H9 (cell line): ENCODE data around the gene TSG101. TPM values are rescaled to one million over a fixed set of nuclear protein-coding genes. Genes with fewer than 3 reads are reported as not detected.

ENCODE experiments used
- DNase-seq: peaks from one replicate; pipeline ENCODE4 v3.0.0-alpha.2; 2017
- H2AFZ ChIP-seq: one replicate; pipeline ENCODE4 v1.6.1; 2013; ENCODE audit warnings: mild to moderate bottlenecking, low read length, control low read depth, moderate library complexity
- H2AK5ac ChIP-seq: 2 replicates; pipeline ENCODE4 v1.6.1; 2013; ENCODE audit warnings: low read length, control low read depth, mixed read lengths; ENCODE audit not compliant: insufficient read length
- H2BK120ac ChIP-seq: one replicate; pipeline ENCODE4 v1.6.1; 2013; ENCODE audit warnings: low read depth, mild to moderate bottlenecking, low read length, control low read depth, inconsistent platforms; ENCODE audit not compliant: poor library complexity, severe bottlenecking
- H2BK12ac ChIP-seq: 2 replicates; pipeline ENCODE4 v1.6.1; 2013; ENCODE audit warnings: low read length, control low read depth, mixed read lengths, low read depth; ENCODE audit not compliant: insufficient read length
- H2BK15ac ChIP-seq: 2 replicates; pipeline ENCODE4 v1.6.1; 2013; ENCODE audit warnings: low read depth, low read length, control low read depth
- H2BK20ac ChIP-seq: one replicate; pipeline ENCODE4 v1.6.1; 2013; ENCODE audit warnings: low read depth, mild to moderate bottlenecking, low read length, control low read depth, inconsistent platforms; ENCODE audit not compliant: poor library complexity, severe bottlenecking
- H2BK5ac ChIP-seq: 2 replicates; pipeline ENCODE4 v1.6.1; 2013; ENCODE audit warnings: low read length, control low read depth, mixed read lengths; ENCODE audit not compliant: insufficient read length
- H3K14ac ChIP-seq: 2 replicates; pipeline ENCODE4 v1.6.1; 2013; ENCODE audit warnings: low read length, control low read depth; ENCODE audit not compliant: insufficient read depth
- H3K18ac ChIP-seq: 2 replicates; pipeline ENCODE4 v1.6.1; 2013; ENCODE audit warnings: low read depth, mild to moderate bottlenecking, mixed read lengths, low read length, control low read depth; ENCODE audit not compliant: insufficient read length
- H3K23ac ChIP-seq: 2 replicates; pipeline ENCODE4 v1.6.1; 2013; ENCODE audit warnings: low read length, control low read depth, mixed read lengths, low read depth; ENCODE audit not compliant: insufficient read length
- H3K23me2 ChIP-seq: 2 replicates; pipeline ENCODE4 v1.6.1; 2013; ENCODE audit warnings: low read depth, mild to moderate bottlenecking, mixed read lengths, low read length, control low read depth; ENCODE audit not compliant: insufficient read length, poor library complexity, severe bottlenecking
- H3K27ac ChIP-seq: 2 replicates; pipeline ENCODE4 v1.5.1; 2013; ENCODE audit warnings: low read length, control low read depth, mixed read lengths, low read depth; ENCODE audit not compliant: insufficient read length
- H3K27me3 ChIP-seq: 2 replicates; pipeline ENCODE4 v1.6.1; 2013; ENCODE audit warnings: low read length, control low read depth, inconsistent platforms; ENCODE audit not compliant: insufficient read depth
- H3K4ac ChIP-seq: 2 replicates; pipeline ENCODE4 v1.6.1; 2013; ENCODE audit warnings: low read depth, mild to moderate bottlenecking, control low read depth, inconsistent platforms, low read length, moderate library complexity
- H3K4me1 ChIP-seq: 2 replicates; pipeline ENCODE4 v1.6.1; 2013; ENCODE audit warnings: low read length, control low read depth, inconsistent platforms; ENCODE audit not compliant: insufficient read depth
- H3K4me2 ChIP-seq: 2 replicates; pipeline ENCODE4 v1.6.1; 2013; ENCODE audit warnings: low read length, control low read depth, mixed read lengths; ENCODE audit not compliant: insufficient read length, insufficient read depth
- H3K56ac ChIP-seq: 2 replicates; pipeline ENCODE4 v1.6.1; 2013; ENCODE audit warnings: low read depth, mild to moderate bottlenecking, mixed read lengths, low read length, control low read depth; ENCODE audit not compliant: insufficient read length
- H3K79me1 ChIP-seq: 2 replicates; pipeline ENCODE4 v1.6.1; 2013; ENCODE audit warnings: low read depth, mild to moderate bottlenecking, moderate library complexity, low read length, control low read depth, inconsistent platforms; ENCODE audit not compliant: insufficient read depth, poor library complexity, severe bottlenecking
- H3K79me2 ChIP-seq: 2 replicates; pipeline ENCODE4 v1.6.1; 2013; ENCODE audit warnings: low read length, control low read depth, inconsistent platforms; ENCODE audit not compliant: insufficient read depth
- H3K9ac ChIP-seq: 2 replicates; pipeline ENCODE4 v1.6.1; 2013; ENCODE audit warnings: low read length, control low read depth, mixed read lengths; ENCODE audit not compliant: insufficient read length; ENCODE audit errors: extremely low read depth
- H3K9me3 ChIP-seq: one replicate; pipeline ENCODE4 v1.6.1; 2013; ENCODE audit warnings: low read depth, low read length, inconsistent platforms; ENCODE audit not compliant: control insufficient read depth
- H3T11ph ChIP-seq: one replicate; pipeline ENCODE4 v1.6.1; 2013; ENCODE audit warnings: mild to moderate bottlenecking, low read length, control low read depth, inconsistent platforms
- H4K20me1 ChIP-seq: one replicate; pipeline ENCODE4 v1.6.1; 2013; ENCODE audit not compliant: control insufficient read depth, insufficient read length, insufficient read depth
- H4K5ac ChIP-seq: 2 replicates; pipeline ENCODE4 v1.6.1; 2013; ENCODE audit warnings: low read depth, mild to moderate bottlenecking, mixed read lengths, low read length, control low read depth; ENCODE audit not compliant: insufficient read length
- H4K8ac ChIP-seq: replicated peaks from 2 replicates; pipeline ENCODE4 v1.6.1; 2013; ENCODE audit warnings: low read length, control low read depth, mixed read lengths, low read depth; ENCODE audit not compliant: insufficient read length
- H4K91ac ChIP-seq: 2 replicates; pipeline ENCODE4 v1.6.1; 2013; ENCODE audit warnings: low read depth, mild to moderate bottlenecking, moderate library complexity, mixed read lengths, low read length, control low read depth; ENCODE audit not compliant: insufficient read length
- H3K27ac Mint-ChIP-seq, 3 experiments: 2 replicates in 2 of 3; 3 replicates in 1 of 3; pipeline ENCODE4 v1.8.0; 2020 to 2021; ENCODE audit warnings: mixed read lengths in 3 of 3, mild to moderate bottlenecking in 1 of 3, moderate library complexity in 1 of 3
- H3K27me3 Mint-ChIP-seq: 2 replicates; pipeline ENCODE4 v1.8.0; 2021; ENCODE audit warnings: low read depth, mild to moderate bottlenecking, moderate library complexity, mixed read lengths
- H3K36me3 Mint-ChIP-seq, 3 experiments: 2 replicates in 2 of 3; 3 replicates in 1 of 3; pipeline ENCODE4 v1.8.0; 2020 to 2021; ENCODE audit warnings: low read depth in 3 of 3, mixed read lengths in 3 of 3; ENCODE audit not compliant: insufficient read depth in 1 of 3
- H3K4me1 Mint-ChIP-seq, 2 experiments: 2 replicates each; pipeline ENCODE4 v1.8.0; 2020; ENCODE audit warnings: mixed read lengths in 2 of 2
- H3K4me3 Mint-ChIP-seq, 2 experiments: 2 replicates in 1 of 2; 3 replicates in 1 of 2; pipeline ENCODE4 v1.8.0; 2020 to 2021; ENCODE audit warnings: mild to moderate bottlenecking in 2 of 2, mixed read lengths in 2 of 2, moderate library complexity in 1 of 2
- H3K9me3 Mint-ChIP-seq, 2 experiments: 2 replicates in 1 of 2; 3 replicates in 1 of 2; pipeline ENCODE4 v1.8.0; 2020; ENCODE audit warnings: mild to moderate bottlenecking in 2 of 2, mixed read lengths in 2 of 2, moderate library complexity in 1 of 2
- CTCF ChIP-seq: fragments of 200-600 bp; sonication (generic); conservative IDR thresholded peaks from 3 replicates; pipeline ENCODE4 v1.8.0; 2021; ENCODE audit warnings: antibody characterized with exemption, mild to moderate bottlenecking
- WGBS: extraction: QIAGEN DNeasy Blood & Tissue Kit; methylation state at CpG from one replicate; pipeline ENCODE4 v1.1.7; 2013; ENCODE audit warnings: missing lambda C conversion rate, low lambda C conversion rate, mixed read lengths; ENCODE audit not compliant: insufficient read length; ENCODE audit errors: extremely low coverage; 5-methylcytosine and 5-hydroxymethylcytosine counted together
- total RNA-seq: library from RNA; stranded (reverse); gene quantifications from 2 replicates; pipeline ENCODE4 v1.2.1, GENCODE V29; 2021

TSG101 gene
- total RNA-seq, 1 experiment from 2014 or later, result 50.3 TPM

DNA sequence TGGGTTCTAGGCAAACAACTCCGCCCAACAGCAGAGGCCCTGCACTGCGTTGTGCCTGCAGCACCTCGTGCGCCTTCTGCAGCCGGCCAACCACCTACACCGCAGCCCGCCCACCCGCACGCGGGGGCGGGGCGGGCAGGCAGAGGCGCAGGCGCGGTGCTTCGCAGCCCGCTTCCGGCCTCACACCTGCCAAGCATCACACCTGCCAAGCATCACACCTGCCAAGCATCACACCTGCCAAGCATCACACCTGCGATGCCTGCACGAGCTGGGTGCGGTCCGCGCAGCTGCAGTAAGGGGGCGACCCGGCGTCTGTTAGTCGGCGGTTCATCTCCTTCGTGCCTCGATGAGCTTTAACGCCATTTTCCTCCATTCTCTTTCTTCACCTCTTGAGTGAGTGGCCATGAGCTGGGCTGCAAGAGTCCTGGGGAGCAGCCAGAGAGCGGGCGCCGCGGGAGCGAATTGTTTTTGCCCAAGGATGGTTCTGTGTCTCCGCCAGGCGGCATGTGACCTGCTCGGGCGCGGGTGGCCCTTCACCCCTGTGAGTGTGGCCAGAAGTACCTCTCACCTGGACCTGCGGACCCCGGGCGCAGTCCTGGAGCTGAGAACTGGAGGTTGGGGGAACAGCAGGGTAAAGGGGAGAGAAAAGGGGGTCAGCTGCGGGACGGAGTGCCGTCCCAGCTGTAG, 70.9 kb downstream of the TSG101 start, which contains the start of gene LDHAL6A:
LDHAL6A (plus strand) TSS at position 171 of the 687 bp plus-strand sequence. CDS start 825 bp downstream, outside the sequence.
- H2BK20ac ChIP-seq, result no peak within 1 kb of the TSS
- H3K23ac ChIP-seq, result no peak within 1 kb of the TSS
- H3K4me1 Mint-ChIP-seq, result peaks cover 8 to 9% of the 10 kb centered on the region in 2 experiments
- no peak within 1 kb of the TSS for H3K4me3 Mint-ChIP-seq
- no peak within 1 kb of the TSS for H3K14ac ChIP-seq
- no peak within 1 kb of the TSS for H2AFZ ChIP-seq
- no peak within 1 kb of the TSS for H4K91ac ChIP-seq
- H3K27ac ChIP-seq, result no peak within 1 kb of the TSS
- H2BK120ac ChIP-seq, result no peak within 1 kb of the TSS
- no peak within 1 kb of the TSS for H3K56ac ChIP-seq
- H3K79me2 ChIP-seq, result no peaks in the 10 kb centered on the region
- no peak within 1 kb of the TSS; a peak in 1 of 7 replicates for H3K27ac Mint-ChIP-seq
- DNase-seq, result peak; percentile 56
- H3K18ac ChIP-seq, result no peak within 1 kb of the TSS
- no peak within 1 kb of the TSS for H2BK15ac ChIP-seq
- no peaks in the 10 kb centered on the region for H3K9me3 Mint-ChIP-seq
- no peak within 1 kb of the TSS for H3K4ac ChIP-seq
- H3K23me2 ChIP-seq, result no peaks in the 10 kb centered on the region
- no peak within 1 kb of the TSS for H2BK5ac ChIP-seq
- no peak within 1 kb of the TSS for H3K4me2 ChIP-seq
- H3K27me3 Mint-ChIP-seq, result peaks cover 4% of the 10 kb centered on the region; the same call in 1 of the 2 replicates
- H4K5ac ChIP-seq, result no peak within 1 kb of the TSS
- no peak within 1 kb of the TSS for H3T11ph ChIP-seq
- WGBS, result no CpG with 5 or more reads among the region's 47 CpGs
- no peak within 1 kb of the TSS for H2BK12ac ChIP-seq
- H3K9ac ChIP-seq, result no peak within 1 kb of the TSS
- H3K79me1 ChIP-seq, result no peaks in the 10 kb centered on the region
- no peak within 1 kb of the TSS for H2AK5ac ChIP-seq
- no peaks in the 10 kb centered on the region for H3K36me3 Mint-ChIP-seq
- no peaks in the 10 kb centered on the region for H3K9me3 ChIP-seq
- no peaks in the 10 kb centered on the region for H3K27me3 ChIP-seq
- no peak within 1 kb of the TSS for H4K8ac ChIP-seq
- H4K20me1 ChIP-seq, result no peaks in the 10 kb centered on the region
- H3K4me1 ChIP-seq, result no peaks in the 10 kb centered on the region
- no peak for TF ChIP-seq CTCF
